RWPE1 (cell line): ENCODE results near the gene SLC22A12.

Experiments
- CTCF ChIA-PET: fragments of 350-600 bp; sonication (Branson Sonifier 250); formaldehyde crosslinking; extraction: SDS; loops from one replicate; lab custom pipeline; 2021; lab: Yijun Ruan, JAX
- POLR2A ChIA-PET: fragments of 400-600 bp; formaldehyde crosslinking; extraction: SDS; loops from one replicate; lab custom pipeline; 2020; ENCODE audit warnings: antibody characterized with exemption; ENCODE audit not compliant: low non-redundant PET; lab: Yijun Ruan, JAX
- DNase-seq: peaks from one replicate; pipeline ENCODE4 v3.0.0; 2012; ENCODE audit warnings: low spot score
- H3K27ac ChIP-seq: fragments of 450-650 bp; 2 replicates; pipeline ENCODE4 v1.5.1; 2017
- CTCF ChIP-seq: fragments of 450-650 bp; conservative IDR thresholded peaks from 2 replicates; pipeline ENCODE4 v1.5.1; 2017; ENCODE audit warnings: low read depth, mild to moderate bottlenecking

SLC22A12 gene

GRCh38 chr11:64607381-64607985 lies 16.5 kb downstream of the SLC22A12 start:
- no peak for DNase-seq
- POLR2A ChIA-PET = no interaction called here
- H3K27ac ChIP-seq = no peak overlapping the region
- TF ChIP-seq CTCF = no peak
- CTCF ChIA-PET = no interaction called here

- no peak for TF ChIP-seq CTCF
- CTCF ChIA-PET = interaction anchor here (1.0 kb wide), 1 partner anchor 45 kb away, joined by 5 read pairs; no protein-coding TSS in a partner anchor
- no peak overlapping the region for H3K27ac ChIP-seq
- DNase-seq = peak; percentile 24
- POLR2A ChIA-PET = no interaction called here
Measured at GRCh38 chr11:64608046-64608445, 17.0 kb downstream of the SLC22A12 start.

GRCh38 chr11:64608636-64609035 lies 17.6 kb downstream of the SLC22A12 start:
- no peak for TF ChIP-seq CTCF
- ChIA-PET POLR2A (interaction anchor here (0.7 kb wide), 1 partner anchor 7 kb away, joined by 5 read pairs; no protein-coding TSS in a partner anchor), CTCF (interaction anchor here (0.9 to 1.0 kb wide), 2 partner anchors 24 to 45 kb away, joined by 5 read pairs; no protein-coding TSS in a partner anchor)

GRCh38 chr11:64609436-64610047 lies 18.5 kb downstream of the SLC22A12 start:
- no peak for TF ChIP-seq CTCF
- CTCF ChIA-PET = interaction anchor here (0.9 kb wide), 1 partner anchor 23 kb away, joined by 5 read pairs; no protein-coding TSS in a partner anchor
- no peak for DNase-seq
- POLR2A ChIA-PET = no interaction called here
- no peak overlapping the region for H3K27ac ChIP-seq

More at GRCh38 chr11:64608636-64609035, 17.6 kb downstream of the SLC22A12 start:
- DNase-seq = no peak
- no peak overlapping the region for H3K27ac ChIP-seq

GRCh38 chr11:64610596-64610995 lies 19.6 kb downstream of the SLC22A12 start:
- no peak for DNase-seq
- no peak for TF ChIP-seq CTCF
- ChIA-PET POLR2A (no interaction called here), CTCF (interaction anchor here (0.5 kb wide), 1 partner anchor 159 kb away, joined by 3 read pairs; no protein-coding TSS in a partner anchor)
- no peak overlapping the region for H3K27ac ChIP-seq

- no peak overlapping the region for H3K27ac ChIP-seq
- DNase-seq = no peak
- no peak for TF ChIP-seq CTCF
- CTCF ChIA-PET = interaction anchor here (0.5 kb wide), 1 partner anchor 160 kb away, joined by 3 read pairs; no protein-coding TSS in a partner anchor
- POLR2A ChIA-PET = no interaction called here
Measured at GRCh38 chr11:64611176-64611575, 20.2 kb downstream of the SLC22A12 start.
